DMS53 (cell line): ENCODE results near the gene SERTAD1.

Experiments used
- DNase-seq: peaks from one replicate; lab custom pipeline; 2025; lab: John Stamatoyannopoulos, UW

Gene SERTAD1

GRCh38 chr19:40400559-40400958, 25.2 kb downstream of the SERTAD1 start:
- no peak for DNase-seq

GRCh38 chr19:40398417-40399131, 27.2 kb downstream of the SERTAD1 start:
- no peak for DNase-seq

DNA sequence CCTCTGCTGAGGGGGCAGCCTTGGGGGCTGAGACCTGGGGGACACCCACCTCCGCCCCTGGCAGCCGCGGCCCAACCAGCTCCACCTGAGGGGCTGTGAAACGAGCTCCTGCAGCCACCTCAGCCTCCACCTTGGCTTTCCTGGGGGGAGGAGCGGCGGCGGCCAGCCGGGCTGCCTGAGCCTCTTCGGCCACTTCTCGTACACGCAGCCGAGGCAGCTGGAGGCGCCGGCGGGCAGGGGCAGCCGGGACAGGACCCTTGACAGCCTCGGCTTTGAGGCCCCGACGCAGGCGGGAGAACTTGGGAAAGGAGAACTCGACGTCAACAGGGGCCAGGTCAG, 28.3 kb downstream of the SERTAD1 start:
- DNase-seq: no peak

- DNase-seq: no peak
These were observed 28.8 kb downstream of the SERTAD1 start for GRCh38 chr19:40396886-40397567.

DNA sequence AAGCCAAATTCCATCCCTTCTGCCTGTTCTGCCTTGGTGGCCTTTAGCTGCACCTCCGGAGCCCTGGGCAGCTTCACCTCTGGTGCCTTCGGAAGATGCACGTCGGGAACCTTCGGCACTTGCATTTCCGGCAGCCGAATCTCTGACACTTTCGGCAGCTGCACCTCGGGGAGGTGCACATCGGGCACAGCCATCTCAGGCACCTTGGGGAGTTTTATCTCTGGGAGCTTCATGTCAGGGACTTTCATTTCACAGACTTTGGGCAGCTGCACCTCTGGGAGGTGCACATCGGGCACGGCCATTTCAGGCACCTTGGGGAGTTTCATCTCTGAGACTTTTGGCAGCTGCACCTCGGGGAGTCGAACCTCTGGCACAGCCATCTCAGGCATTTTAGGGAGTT, 29.8 kb downstream of the SERTAD1 start:
- DNase-seq: no peak

- no peak for DNase-seq
These were observed 31.0 kb downstream of the SERTAD1 start for GRCh38 chr19:40394816-40395210.

- DNase-seq: no peak
These were observed 31.6 kb downstream of the SERTAD1 start for GRCh38 chr19:40393894-40394815.

- DNase-seq: peak; percentile 91
These were observed 32.8 kb downstream of the SERTAD1 start for GRCh38 chr19:40392894-40393517.

DNA sequence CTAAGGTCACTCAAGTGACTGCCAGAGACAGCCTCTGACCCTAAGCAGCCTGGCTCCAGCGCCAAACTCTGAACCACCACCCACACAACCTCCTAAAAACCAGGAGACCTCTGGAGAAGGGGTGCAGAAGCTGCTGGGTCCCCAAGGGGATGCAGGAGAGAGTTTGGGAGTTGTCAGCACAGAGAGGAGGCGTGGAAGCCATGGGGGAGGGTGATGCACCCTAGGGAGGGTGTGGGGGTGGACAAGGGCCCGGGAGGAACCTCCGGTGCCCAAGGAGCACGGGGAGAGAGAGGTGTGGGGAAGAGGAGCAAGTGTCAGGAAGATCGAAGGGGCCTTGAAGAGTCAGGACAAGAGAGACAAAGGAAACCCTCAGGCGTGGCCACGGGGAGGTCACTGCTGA, 33.7 kb downstream of the SERTAD1 start:
- DNase-seq: no peak

- no peak for DNase-seq
These were observed 35.6 kb downstream of the SERTAD1 start, which contains the start of gene HIPK4 for GRCh38 chr19:40390084-40390742. Gene HIPK4 (minus strand): TSS chr19:40390181. CDS start chr19:40389902, 279 bp downstream.

DNA sequence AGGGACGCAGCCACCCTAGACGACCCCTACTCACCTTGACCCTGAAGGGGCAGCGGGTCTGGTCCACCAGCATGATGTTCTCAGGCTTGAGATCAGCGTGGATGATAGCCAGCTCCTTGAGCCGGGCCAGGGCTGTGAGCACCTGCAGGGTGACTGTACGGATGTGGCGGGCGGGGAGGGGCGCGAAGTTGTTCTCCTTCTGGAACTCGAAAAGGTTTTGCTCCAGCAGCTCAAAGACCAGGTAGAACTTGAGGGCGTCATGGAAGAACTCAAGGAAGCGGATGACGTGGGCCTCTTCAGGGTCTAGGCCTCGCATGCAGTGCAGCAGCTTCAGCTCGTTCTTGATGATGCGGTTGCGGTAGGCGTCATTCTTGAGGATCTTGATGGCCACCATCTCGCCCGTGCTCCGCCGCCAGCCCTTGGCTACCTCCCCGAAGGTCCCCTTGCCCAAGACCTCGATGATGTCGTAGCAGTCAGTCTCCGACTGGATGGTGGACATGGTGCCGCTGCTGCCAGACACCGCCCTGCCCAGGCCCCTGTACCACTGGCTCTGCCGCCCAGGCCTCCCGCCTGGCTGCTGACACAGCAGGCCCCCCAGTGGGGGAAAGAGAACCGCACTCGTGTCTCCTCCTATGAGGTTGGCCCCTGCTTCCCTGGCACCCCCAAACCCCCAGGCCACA, 36.2 kb downstream of the SERTAD1 start:
- DNase-seq: no peak

DNA sequence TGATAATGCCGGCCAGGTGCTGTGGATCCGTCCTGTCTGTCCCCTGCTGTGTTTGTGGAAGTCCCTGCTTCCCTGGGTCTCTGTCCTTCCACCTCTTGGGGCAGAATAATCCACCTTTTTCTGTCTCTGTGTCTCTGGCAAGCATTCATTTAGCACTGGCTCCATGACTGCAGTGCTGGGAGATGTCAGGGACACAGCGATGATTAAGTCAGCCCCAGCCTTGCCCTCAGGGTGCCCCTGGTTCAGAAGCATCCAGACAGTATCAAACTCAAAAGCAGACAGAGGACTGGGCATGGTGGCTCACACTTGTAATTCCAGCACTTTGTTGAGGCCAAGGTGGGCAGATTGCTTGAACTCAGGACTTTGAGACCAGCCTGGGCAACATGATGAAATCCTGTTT, 37.3 kb downstream of the SERTAD1 start:
- DNase-seq: no peak

DNA sequence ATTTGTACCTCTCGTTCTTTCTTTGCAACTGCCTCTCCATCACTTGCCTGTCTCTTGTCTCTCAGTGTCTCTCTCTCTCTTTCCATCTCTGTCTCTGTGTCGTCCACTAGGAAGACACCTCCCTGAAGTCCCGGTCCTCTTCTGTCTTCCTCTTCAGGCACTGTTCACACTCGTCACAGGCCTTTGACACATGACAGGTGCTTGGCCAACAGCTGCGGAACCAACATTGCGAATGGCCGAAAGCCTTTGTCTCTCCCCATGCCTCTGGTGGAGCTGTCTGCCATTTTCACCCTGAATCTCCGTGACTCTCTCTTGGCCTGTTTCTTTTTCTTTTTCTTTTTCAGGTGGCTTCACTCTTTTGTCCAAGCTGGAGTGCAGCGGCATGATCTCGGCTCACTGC, 38.6 kb downstream of the SERTAD1 start:
- DNase-seq: no peak

DNA sequence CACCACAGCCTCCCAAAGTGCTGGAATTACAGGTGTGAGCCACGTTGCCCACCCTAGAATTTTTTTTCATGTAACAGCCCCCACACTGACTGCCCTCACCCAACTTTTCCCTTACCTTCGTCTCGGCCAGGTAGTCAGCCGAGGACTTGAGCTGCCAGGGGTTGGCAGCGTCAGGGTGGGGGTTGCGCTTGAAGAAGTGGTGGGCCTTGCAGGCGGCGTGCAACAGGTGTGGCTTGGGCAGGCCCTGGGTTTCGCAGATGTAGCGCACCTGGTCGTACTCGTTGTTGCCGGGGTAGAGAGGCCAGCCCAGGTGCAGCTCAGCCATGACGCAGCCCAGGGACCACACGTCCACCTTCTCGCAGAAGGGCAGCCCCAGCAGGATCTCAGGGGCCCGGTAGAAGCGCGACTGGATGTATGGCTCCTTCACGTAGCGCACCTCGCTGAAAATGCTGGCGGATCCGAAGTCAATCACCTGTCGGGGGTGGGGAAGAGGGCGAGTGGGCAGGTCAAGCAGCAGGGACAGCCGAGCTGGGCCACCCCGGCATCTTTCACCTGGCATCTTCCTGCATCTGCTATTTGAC, 42.0 kb downstream of the SERTAD1 start:
- peak; percentile 16 for DNase-seq

DNA sequence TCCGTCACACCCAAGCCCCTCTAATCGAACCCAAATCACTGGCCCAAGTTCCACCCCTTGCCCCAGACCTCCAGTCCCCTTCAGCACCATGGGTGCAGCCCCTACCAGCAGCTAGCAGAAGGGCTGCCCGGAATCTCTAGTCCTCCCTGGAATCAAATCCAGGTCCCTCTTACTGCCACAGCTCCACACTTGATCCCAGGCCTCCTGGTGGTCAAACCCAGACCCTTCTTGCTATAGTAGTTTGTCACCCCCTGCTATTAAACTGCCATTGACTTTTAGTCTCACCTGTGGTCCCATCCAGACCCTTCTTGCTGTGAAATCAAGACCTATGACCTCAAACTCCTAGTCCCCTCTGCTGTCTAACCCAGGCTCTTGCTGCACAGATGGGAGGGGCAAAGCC, 44.5 kb downstream of the SERTAD1 start:
- no peak for DNase-seq

DNA sequence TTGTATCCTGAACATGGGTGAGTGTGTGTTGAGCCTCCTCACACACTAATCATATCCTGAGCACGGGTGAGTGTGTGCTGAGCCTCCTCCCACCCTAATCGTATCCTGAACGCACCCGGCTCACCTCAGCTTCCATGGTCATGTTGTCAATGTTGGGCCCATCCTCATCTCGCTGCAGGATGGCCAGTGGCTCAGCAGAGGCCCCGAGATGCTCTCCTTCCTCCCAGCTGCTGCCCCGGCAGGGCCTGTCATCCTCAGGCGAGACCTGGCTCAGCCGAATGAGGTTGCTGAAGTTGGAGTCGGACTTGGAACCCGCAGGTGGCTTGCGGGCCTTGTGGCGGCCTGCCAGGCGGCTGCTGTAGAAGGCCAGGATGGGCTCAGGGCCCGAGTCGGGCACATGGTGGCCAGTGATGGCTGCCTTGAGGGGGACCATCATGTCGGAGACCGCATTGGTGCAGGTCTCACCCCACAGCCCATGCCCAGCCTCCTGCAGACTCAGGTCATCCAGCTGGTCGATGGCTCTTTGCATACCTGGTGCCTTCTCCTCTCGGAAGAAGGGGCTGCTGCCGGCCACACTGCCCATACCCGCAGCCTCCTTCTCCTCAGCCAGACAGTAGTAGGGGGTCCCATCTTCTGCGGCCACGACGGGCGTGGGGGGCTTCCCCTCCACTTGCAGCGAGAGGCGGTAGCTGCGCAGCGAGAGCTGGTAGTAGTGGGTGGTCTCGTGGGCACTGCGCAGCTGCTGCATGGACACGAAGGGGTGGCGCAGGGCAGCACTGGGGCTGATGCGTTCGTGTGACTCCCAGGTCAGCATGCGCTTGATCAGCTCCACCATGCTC, 45.4 kb downstream of the SERTAD1 start:
- DNase-seq: peak; percentile 15

DNA sequence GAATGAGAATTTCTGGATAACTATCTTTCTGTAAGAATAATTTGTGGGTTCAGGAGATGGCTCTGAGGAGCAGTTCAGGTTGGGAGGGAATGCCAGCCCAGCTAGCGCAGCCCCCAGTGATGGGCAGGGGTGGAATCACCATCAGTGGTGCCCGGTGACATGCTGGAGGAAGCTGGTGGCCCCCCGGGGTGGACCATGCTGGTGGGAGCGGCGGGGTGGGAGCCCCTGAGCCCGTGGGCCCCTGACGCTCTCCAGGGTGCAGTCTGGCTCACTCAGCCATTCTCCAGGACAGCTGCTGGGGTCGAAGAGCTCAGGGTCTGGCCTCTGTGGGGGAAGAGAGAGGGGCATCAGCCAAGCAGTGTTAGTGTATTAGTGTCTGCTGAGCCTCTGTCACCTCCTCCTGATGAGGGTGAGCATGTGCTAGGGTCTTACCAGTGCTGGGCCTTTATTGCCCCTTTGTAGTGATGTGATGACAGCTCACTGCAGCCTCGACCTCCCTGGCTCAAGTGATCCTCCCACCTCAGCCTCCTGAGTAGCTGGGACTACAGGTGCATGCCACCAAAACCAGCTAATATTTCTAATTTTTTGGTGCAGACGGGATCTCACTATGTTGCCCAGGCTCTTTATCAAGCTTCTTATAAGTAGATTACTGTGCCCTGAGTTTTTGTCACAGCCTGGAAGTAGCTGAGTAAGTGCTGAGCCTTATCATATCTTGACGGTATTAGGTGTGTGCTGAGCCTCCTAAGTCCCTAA, 46.2 kb downstream of the SERTAD1 start:
- no peak for DNase-seq

GRCh38 chr19:40378509-40378908, 47.3 kb downstream of the SERTAD1 start:
- no peak for DNase-seq

- DNase-seq: no peak
These were observed 47.9 kb downstream of the SERTAD1 start for GRCh38 chr19:40377876-40378385.
